Fibroblast of skin of back (primary cell): Measurements from ENCODE around the gene FOXI1.
"Not testable (repeated sequence)": the region's sequence is repeated elsewhere in the genome, so short reads cannot be mapped to it uniquely, and the experiment has no call there.

Experiments used
- DNase-seq: peaks from one replicate; pipeline ENCODE4 v3.0.0-alpha.2; 2013

The FOXI1 gene

GRCh38 chr5:170094329-170094728 lies 11.4 kb upstream of the FOXI1 start:
- DNase-seq: not testable (repeated sequence)

- no peak for DNase-seq
Observed at GRCh38 chr5:170095646-170096045, 10.1 kb upstream of the FOXI1 start.

- no peak for DNase-seq
Observed at GRCh38 chr5:170097934-170098333, 7.8 kb upstream of the FOXI1 start.

GRCh38 chr5:170100066-170100943 lies 5.4 kb upstream of the FOXI1 start:
- DNase-seq: peak; percentile 74

GRCh38 chr5:170103447-170103846 lies 2.2 kb upstream of the FOXI1 start:
- no peak for DNase-seq

GRCh38 chr5:170104299-170104698 lies 1.4 kb upstream of the FOXI1 start:
- DNase-seq: no peak

GRCh38 chr5:170104710-170105109 lies 987 bp upstream of the FOXI1 start:
- DNase-seq: no peak

- no peak for DNase-seq
Observed at GRCh38 chr5:170107674-170108073, 2.0 kb downstream of the FOXI1 start.

- DNase-seq: no peak
Observed at GRCh38 chr5:170108266-170108785, 2.6 kb downstream of the FOXI1 start.

- DNase-seq: no peak
Observed at GRCh38 chr5:170109059-170110031, 3.6 kb downstream of the FOXI1 start.

- no peak for DNase-seq
Observed at GRCh38 chr5:170110403-170111087, 4.8 kb downstream of the FOXI1 start.

GRCh38 chr5:170111088-170111785 lies 5.5 kb downstream of the FOXI1 start:
- no peak for DNase-seq

- DNase-seq: no peak
Observed at GRCh38 chr5:170112876-170113521, 7.3 kb downstream of the FOXI1 start.

- DNase-seq: no peak
Observed at GRCh38 chr5:170113522-170113900, 7.8 kb downstream of the FOXI1 start.

GRCh38 chr5:170114271-170114670 lies 8.6 kb downstream of the FOXI1 start:
- DNase-seq: no peak

GRCh38 chr5:170115925-170116324 lies 10.2 kb downstream of the FOXI1 start:
- no peak for DNase-seq

- no peak for DNase-seq
Observed at GRCh38 chr5:170117736-170118135, 12.0 kb downstream of the FOXI1 start.

GRCh38 chr5:170120576-170120975 lies 14.9 kb downstream of the FOXI1 start:
- peak; percentile 94 for DNase-seq

GRCh38 chr5:170121321-170121720 lies 15.6 kb downstream of the FOXI1 start:
- DNase-seq: peak; percentile 84

GRCh38 chr5:170126061-170126460 lies 20.4 kb downstream of the FOXI1 start:
- DNase-seq: no peak

GRCh38 chr5:170126626-170127025 lies 20.9 kb downstream of the FOXI1 start:
- no peak for DNase-seq
